A673 (cell line): ENCODE measurements around the gene PCDHA2. TPM values are rescaled to one million over a fixed set of nuclear protein-coding genes. Genes with fewer than 3 reads are reported as not detected.

Experiments used
- Bru-seq: library from RNA; stranded (reverse); fragments of 400-500 nt; gene quantifications from one replicate; lab custom pipeline; 2021; lab: Mats Ljungman, UMichigan
- BruChase-seq, 2 experiments: library from RNA; stranded (reverse); fragments of 400-500 nt; gene quantifications; one replicate each; lab custom pipeline; 2021; lab: Mats Ljungman, UMichigan
- BruUV-seq: library from RNA; stranded (reverse); fragments of 400-500 nt; replicated peaks from 2 replicates; lab custom pipeline; 2021; lab: Mats Ljungman, UMichigan
- CTCF ChIA-PET: fragments of 300-600 bp; sonication (Branson Sonifier 250); formaldehyde crosslinking; loops from one replicate; lab custom pipeline; 2022; ENCODE audit warnings: antibody characterized with exemption; lab: Charles Lee
- POLR2A ChIA-PET: fragments of 300-600 bp; sonication (Branson Sonifier 250); formaldehyde crosslinking; loops from one replicate; lab custom pipeline; 2022; ENCODE audit warnings: antibody characterized with exemption; ENCODE audit not compliant: low non-redundant PET; lab: Charles Lee
- DNase-seq: peaks from one replicate; pipeline ENCODE4 v3.0.0-alpha.2; 2015; ENCODE audit warnings: low spot score
- H3K27ac ChIP-seq: fragments of 200-600 bp; sonication (generic); 2 replicates; pipeline ENCODE4 v1.5.1; 2016; ENCODE audit warnings: mixed run types, low read depth, mild to moderate bottlenecking, mixed read lengths, antibody characterized with exemption, low read length; ENCODE audit not compliant: poor library complexity, severe bottlenecking
- H3K27me3 ChIP-seq: fragments of 200-600 bp; sonication (generic); replicated peaks from 2 replicates; pipeline ENCODE4 v1.6.1; 2017; ENCODE audit warnings: mixed run types, low read depth, mild to moderate bottlenecking, mixed read lengths, antibody characterized with exemption, low read length; ENCODE audit not compliant: insufficient read depth, poor library complexity
- H3K36me3 ChIP-seq: fragments of 200-600 bp; sonication (generic); 2 replicates; pipeline ENCODE4 v1.6.1; 2016; ENCODE audit warnings: mixed run types, mild to moderate bottlenecking, mixed read lengths, antibody characterized with exemption, low read length; ENCODE audit not compliant: insufficient read depth, poor library complexity, severe bottlenecking
- H3K4me1 ChIP-seq: fragments of 200-600 bp; sonication (generic); 2 replicates; pipeline ENCODE4 v1.6.1; 2017; ENCODE audit warnings: mixed run types, mild to moderate bottlenecking, mixed read lengths, antibody characterized with exemption, low read length; ENCODE audit not compliant: insufficient read depth, poor library complexity, severe bottlenecking
- H3K4me3 ChIP-seq: fragments of 200-600 bp; sonication (generic); 2 replicates; pipeline ENCODE4 v1.5.1; 2016; ENCODE audit warnings: low read depth, mixed run types, mild to moderate bottlenecking, mixed read lengths, low read length; ENCODE audit not compliant: poor library complexity, severe bottlenecking
- H3K9me3 ChIP-seq: fragments of 200-600 bp; sonication (generic); 2 replicates; pipeline ENCODE4 v1.6.1; 2016; ENCODE audit warnings: mixed run types, low read depth, mild to moderate bottlenecking, mixed read lengths, antibody characterized with exemption, low read length; ENCODE audit not compliant: poor library complexity, severe bottlenecking
- CTCF ChIP-seq: fragments of 300-800, 200-600 bp; sonication (generic); conservative IDR thresholded peaks from 2 replicates; pipeline ENCODE4 v1.5.1; 2017; ENCODE audit warnings: low read depth, mild to moderate bottlenecking, antibody characterized with exemption, low read length, moderate library complexity, mixed read lengths
- EZH2 ChIP-seq: fragments of 200-600 bp; sonication (generic); IDR thresholded peaks from 2 replicates; pipeline ENCODE4 v1.6.1; 2017; ENCODE audit warnings: borderline replicate concordance, low read depth, mild to moderate bottlenecking, mixed read lengths, antibody characterized with exemption, low read length; ENCODE audit not compliant: poor library complexity, severe bottlenecking
- intact Hi-C: fragments of 100-400 bp; cut with micrococcal nuclease; formaldehyde crosslinking; loops from one replicate; pipeline ENCODE4 v1.10.0; 2022; ENCODE audit not compliant: unreplicated experiment
- long read RNA-seq: library from polyadenylated mRNA; stranded (forward); transcript quantifications from one replicate; pipeline ENCODE4 v2.0.0, GENCODE V29; 2022
- total RNA-seq: library from RNA; stranded (reverse); gene quantifications from 2 replicates; pipeline ENCODE4 v1.2.3, GENCODE V29; 2021

The PCDHA2 gene
- total RNA-seq: 0.06 and 0.15 TPM in 2 replicates
- Bru-seq, nascent RNA: percentile 22 among the genes with signal in this experiment
- percentile 30 among the genes with signal in this experiment for BruChase-seq, experiment 1, labeled RNA remaining after a 2-hour chase
- percentile 22 among the genes with signal in this experiment for BruChase-seq, experiment 2, labeled RNA remaining after a 6-hour chase
- long read RNA-seq, partial matches to known transcripts: 0 of 6 reads
- long read RNA-seq, other reads (novel, unspliced or antisense): 6 of 6 reads

- TF ChIP-seq EZH2: no peak
- 0 out of 2 replicates have a peak, but pooled peaks have one; percentile 24 for TF ChIP-seq CTCF
- H3K4me3 ChIP-seq: no peak within 1 kb of the TSS
- CTCF ChIA-PET: interaction anchor here (0.6 to 1.1 kb wide), 2 partner anchors 9 to 238 kb away, joined by 3 read pairs; partner anchors contain the start of gene PCDHA1
- BruUV-seq: no TSS peak
- H3K9me3 ChIP-seq: peaks cover 16% of the 10 kb centered on the region
- peaks cover 8% of the 10 kb centered on the region for H3K27me3 ChIP-seq
- H3K36me3 ChIP-seq: no peaks in the 10 kb centered on the region
- POLR2A ChIA-PET: no interaction called here
- DNase-seq: no peak
- no peaks in the 10 kb centered on the region for H3K4me1 ChIP-seq
- intact Hi-C loops: no loop called here
- no peak within 1 kb of the TSS for H3K27ac ChIP-seq
Measured at GRCh38 chr5:140794595-140795258, at the start of gene PCDHA2. TSS of gene PCDHA2 (plus strand) at chr5:140794852.

- POLR2A ChIA-PET: no interaction called here
Measured at GRCh38 chr5:140753561-140753960, 41.1 kb upstream of the PCDHA2 start.

More at GRCh38 chr5:140753561-140753960, 41.1 kb upstream of the PCDHA2 start:
- no peak overlapping the region for H3K4me3 ChIP-seq
- CTCF ChIA-PET: no interaction called here
- H3K9me3 ChIP-seq: peaks cover 41% of the 10 kb centered on the region
- intact Hi-C loops: no loop called here
- H3K4me1 ChIP-seq: no peaks in the 10 kb centered on the region
- DNase-seq: no peak
- no TSS peak for BruUV-seq
- no peaks in the 10 kb centered on the region for H3K27me3 ChIP-seq
- no peak overlapping the region for H3K27ac ChIP-seq
- TF ChIP-seq CTCF (no peak), EZH2 (no peak)
- H3K36me3 ChIP-seq: no peaks in the 10 kb centered on the region
